Middle frontal gyrus (tissue), 1 donor: ENCODE measurements around the gene MGRN1.

ENCODE experiments used
- DNase-seq: peaks from one replicate; pipeline ENCODE4 v3.0.0-alpha.2; 2015; ENCODE audit warnings: low spot score; ENCODE audit errors: extremely low spot score

The MGRN1 gene

DNA sequence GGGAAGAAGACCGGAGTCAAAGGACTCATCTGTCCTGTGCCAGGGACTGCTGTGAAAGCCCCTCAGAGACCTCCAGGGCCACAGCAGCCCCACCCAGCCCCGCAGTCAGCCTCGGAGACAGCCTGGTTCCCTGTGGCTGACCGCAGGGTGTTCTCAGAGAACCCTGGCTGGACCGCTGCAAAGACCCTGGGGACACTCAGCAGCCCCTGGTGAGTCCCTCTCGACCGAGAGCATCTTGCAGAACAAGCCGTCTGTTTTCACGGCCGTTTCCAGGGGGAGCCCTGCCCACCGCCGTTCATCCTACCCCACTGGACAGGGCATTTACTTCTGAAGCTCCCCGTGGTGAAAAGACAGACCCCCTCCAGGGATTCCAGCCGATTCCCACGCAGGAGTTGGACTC lies 20.2 kb upstream of the MGRN1 start:
- no peak for DNase-seq

DNA sequence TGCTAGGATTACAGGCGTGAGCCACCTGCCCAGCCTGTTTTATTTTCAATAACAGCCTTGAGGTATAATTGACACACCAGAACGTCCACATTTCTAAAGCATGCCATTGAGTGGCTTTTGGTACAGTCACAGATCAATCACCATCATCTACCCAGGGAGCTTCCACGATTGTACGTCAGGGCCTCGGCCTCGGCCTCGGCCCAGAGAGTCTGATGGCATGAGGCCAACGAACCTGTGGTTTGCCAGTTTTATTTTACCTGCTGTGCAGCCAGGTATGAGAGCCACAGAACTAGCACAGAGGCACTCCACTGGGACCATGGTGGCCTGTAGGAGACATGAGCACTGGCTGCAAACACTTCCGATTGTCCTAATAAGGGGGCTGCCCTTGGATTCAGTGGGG lies 18.3 kb upstream of the MGRN1 start:
- DNase-seq: no peak

DNA sequence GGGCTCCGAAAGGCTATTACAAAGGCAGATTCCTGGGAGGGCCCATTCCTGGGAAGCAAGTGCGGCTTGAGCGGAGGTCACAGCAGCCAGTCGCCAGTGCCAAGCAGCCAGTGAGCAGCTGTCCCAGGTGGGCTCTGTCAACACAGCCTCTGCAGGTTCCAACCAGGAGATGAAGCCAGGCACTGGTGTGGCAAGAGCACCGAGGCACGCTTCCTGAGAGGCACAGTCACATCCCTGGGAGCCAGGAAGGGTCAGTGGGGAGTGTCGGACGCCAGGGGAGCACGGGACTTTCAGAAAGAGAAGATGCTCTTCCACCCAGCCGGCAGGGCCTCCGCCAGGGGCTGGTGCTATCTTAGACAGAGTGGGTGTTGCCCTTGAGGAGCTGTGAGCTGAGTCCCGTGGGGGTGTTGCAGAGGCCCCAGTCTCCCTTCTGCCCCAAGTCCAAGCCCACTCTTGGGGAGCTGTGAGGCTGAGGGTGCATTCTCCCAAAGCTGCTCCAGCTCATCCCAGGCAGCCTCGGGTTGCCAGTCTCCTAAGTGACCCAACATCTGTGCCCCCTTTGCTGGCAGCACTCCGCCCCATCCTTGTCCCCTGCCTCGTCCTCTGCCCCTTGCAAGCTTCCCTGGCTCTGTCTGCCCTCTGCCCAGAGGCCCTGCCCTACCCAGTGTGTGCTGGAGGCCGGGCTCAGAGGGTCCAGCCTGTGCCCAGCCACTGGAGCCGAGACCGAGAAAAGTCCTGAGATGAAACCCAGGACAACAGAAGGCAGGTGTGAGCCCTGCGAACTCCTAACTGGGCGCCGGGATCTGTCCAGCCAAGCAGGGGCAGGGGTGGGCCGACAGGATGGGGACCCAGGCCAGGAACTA lies 16.6 kb upstream of the MGRN1 start:
- no peak for DNase-seq

DNA sequence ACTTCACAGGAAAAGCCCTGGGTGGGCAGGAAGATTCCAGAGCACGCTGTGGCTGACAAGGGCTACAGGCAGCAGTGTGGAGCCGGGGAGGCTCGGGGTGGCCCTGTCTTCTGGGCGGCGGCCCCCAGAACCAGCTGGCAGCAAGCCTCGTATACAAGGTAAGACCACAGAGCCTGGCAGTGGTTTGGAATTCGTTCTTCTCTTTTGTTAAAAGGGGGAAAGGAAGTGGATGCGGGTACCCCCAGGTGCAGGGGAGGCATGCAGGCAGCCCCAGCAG lies 16.0 kb upstream of the MGRN1 start:
- DNase-seq: no peak

DNA sequence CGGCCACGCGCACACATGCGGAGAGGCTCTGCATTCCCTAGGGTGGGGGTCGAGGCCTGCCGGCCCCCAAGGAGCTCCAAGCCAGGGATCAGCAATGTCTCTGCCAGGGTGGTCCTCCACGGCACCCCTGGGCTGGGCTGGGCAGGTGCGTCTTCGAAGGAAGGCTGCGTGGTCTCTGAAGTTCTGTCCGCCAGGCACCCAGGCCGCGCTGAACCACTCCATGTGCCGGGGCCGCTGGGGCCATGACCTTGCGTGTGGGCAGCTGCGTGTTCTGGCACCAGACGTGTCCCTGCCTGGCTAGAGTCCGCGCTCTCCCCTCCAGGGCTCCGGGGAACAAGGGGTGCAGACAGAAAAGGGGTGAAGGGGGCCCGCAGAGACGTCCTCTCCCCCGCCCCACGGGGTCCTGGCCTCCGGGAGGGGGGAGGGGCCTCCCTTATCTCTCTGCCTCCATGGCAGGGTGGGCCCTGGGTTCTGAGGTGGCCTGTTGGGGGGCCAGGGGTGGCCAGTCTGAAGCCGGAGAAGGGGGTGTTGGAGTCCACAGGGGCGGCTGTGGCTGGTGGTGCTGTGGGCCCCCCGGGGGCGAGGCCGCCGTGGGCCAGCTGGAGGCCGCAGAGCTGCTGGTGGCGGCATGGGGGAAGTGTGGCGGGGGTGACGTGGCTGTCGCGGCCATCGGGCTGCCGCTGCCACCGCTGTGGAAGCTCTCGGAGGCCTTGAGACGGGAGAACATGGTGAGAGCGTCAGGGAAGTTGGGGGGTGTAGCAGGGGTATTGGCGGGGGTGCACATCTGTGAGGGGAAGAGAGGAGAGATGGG lies 15.2 kb upstream of the MGRN1 start:
- no peak for DNase-seq

DNA sequence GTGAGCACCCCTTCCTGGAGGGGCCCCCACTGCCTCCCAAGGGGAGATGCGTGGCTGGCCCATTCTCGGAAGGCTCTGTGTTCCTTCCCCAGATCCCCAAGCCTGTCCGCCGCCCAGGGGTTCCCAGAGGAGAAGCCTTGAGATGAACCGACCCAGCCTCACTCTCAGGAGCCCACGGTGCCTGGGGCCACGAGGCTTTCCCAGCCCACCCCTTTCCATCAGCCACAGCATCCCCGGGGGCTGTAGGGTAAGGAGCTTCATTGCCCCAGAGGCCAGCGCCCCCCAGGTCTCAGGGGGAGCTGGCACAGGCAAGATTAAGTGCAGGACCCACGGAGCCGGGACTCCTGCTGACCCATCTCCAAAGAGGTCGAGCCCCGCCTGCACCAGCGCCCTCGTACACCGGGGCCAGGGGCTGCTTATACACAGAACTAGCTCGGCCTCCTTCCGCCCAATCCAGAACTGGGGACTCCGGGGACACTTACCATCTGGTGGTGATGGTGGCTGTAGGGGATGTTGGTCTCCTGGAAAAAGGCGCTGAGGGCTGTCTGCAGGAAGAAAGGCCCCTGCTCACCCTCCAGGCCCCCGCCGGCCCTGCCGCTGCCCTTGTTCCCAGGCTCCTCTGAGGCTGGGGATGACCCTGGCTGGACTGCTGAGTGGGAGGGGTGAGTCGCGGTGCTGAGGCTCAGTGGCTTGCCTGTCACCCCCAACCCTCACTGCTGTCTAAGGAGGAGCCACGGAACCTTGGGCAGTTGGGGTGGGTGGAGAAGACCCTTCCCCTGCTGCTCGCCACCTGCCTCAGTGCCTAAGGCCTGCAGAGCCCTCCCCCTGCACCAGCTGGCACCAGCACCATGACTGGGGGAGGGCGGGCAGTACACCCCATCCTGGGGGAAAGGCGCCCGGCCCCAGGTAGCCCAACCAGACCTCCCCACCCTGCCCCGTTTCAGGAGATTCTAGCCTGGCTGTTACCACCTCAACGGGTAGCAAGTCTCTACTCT lies 14.3 kb upstream of the MGRN1 start:
- no peak for DNase-seq

DNA sequence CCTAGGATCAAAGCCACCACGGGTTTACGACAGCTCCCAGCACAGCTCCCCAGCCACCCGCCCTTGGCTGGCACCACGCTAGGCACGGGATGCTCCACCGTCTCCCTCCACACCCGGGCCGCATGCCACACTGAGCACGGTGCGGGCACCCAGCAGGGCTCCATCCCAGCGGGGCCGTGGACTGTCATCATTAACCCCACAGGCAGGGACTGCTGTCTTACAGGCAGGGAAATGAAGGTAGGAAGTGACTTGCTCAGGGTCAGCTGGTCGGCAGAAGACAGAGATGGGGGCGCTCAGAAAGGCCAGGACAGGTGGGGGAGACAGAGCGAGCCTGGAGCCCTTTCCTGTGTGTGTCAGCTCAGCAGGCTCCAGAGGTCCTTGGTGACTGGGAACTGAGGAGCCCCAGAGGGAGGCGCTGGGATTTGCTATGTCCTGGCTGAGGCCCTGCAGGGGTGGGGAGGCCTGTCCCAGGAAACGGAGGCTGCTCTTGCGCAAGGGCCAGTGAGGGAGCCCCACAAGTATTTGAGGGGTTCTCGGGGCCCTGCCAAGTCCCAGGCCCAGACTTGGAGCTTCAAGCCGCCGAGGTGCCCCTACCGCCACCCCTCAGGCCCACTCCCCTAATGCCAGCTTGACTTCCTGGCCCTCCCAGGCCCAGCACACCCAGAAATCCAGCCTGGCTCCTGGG lies 13.1 kb upstream of the MGRN1 start:
- DNase-seq: no peak

DNA sequence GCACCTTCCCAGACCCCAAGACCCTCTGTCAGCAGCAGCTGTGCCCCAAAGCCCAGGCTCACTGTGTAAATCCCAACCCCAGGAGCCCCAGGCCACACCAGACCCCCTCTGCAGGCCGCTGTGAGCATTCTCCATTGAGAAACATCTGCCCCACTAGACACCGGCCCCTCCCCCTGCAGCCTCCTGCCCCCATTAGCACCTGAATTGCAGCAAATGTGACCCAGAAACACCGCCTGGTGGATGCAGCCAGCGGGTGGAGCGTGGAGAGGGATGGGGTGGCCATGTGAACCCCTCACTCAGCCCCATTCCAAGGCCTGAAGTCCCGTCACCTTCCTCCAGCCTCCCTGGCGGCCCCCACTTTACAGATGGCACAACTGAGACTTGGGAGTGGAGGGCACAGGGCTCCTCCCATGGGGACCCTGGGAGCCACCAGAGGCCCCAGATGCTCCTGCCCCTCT lies 12.1 kb upstream of the MGRN1 start:
- no peak for DNase-seq

DNA sequence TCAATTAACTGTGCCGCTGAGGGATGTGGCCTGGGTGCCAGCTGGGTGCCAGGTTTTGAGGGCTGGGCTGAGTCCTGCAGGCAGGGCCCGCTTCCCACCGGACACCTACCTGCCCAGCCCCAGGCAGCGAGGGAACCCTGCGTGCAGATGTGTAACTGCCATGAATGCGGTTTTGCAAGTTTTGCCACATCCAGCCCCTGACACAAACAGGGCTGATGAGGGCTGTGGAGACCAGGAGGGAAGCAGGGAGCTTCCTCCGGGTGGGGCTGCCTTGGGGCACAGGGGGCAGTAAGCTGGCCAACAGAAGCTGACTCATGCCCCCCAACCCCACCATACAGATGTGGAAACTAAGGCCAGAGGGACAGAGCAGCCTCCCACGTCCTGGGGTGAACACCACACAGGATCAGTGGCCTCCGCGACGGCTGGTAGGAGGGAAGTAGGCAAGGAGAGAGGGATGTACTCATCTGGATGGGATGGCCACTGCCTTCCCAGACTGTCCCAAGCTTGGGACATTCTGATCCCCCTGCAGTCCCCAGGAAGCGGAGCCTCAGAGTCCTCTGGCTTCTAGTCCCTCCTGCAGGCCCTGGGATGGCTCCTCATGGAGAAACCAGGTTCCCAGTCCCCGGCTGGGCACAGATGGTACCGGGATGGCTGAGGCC lies 11.5 kb upstream of the MGRN1 start:
- no peak for DNase-seq

DNA sequence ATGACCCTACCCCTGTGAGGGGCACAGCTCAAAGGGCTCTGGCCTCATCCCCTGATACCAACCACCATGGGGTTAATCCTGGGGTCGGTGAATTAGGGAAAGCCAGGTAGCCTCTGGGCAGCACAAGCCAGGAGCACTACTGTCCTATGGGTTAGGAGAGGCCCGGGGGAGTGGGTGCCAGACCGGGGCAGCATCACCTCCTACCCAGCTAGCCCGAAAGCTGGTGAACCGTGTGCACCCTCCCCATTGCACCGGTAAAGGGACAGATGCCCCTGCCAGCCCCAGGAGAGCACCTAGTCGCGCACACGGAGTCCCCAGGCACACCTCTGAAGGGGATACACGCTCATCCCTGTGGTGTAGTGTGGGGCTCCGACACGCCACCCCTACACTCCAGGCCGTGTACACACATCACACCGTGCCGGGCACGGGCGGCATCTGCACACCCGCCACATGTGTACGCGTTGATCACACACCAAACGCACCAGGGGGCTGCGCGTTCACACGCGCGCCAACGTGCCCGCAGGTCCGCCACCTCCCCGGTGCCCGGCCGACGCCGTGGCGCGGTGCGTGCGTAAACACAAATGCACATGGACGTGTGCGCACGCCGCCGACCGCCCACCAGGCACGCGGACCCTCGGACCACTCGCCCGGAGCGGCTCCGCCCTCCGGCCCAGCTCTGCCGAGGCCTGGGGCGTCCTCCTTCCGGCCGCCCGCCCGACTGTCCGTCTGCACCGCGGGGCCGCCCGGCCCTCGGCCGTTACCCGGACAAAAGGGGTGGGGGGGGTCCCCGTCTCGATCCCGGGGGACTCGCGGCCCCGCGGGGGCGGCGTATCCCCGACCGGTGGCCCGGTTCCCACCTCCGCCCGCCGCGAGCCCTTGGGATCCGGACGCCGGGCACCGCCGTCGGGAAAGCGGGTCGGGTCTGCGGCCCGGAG lies 10.7 kb upstream of the MGRN1 start:
- no peak for DNase-seq

DNA sequence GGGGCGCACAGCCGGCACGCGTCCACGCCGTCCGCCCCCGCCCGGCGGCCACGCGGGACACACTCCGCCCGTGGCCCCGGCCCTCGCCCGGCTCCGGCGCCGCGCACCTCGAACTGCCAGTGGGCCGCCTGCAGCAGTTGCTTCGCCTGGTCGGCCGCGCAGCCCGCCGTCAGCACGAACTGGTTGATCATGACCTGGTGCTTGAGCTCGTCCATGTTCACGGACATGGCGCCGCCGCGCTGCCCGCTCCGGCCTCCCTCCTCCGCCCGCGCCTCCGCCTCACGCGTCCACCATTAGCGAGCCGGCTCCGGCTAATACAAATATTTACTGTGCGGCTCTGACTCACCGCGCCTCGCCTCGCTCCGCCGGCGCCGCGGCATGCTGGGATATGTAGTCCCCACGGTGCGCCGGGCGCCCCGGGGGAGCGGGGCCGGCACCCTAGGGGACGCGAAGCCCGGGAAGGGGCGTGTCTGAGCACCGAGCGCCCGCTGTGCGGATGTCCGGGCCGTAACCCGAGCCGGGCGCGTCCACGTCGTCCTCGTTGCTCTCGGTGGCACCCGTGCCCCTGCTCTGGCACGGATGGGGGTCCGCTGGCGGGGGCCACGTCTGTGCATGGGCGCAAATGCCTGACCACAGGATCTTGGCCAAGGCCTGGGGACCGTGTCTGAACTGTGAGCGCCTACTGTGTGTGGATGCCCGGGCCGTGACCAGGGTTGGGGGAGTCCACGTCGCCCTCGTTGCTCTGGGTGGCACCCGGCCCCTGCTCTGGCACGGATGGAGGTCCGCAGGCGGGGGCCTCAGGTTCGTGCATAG lies 9.8 kb upstream of the MGRN1 start, which contains the start of gene UBALD1:
Gene UBALD1 (minus strand): TSS at position 318 of the 813 bp plus-strand sequence. CDS start 91 bp downstream, at position 227.
- peak; percentile 78 for DNase-seq

DNA sequence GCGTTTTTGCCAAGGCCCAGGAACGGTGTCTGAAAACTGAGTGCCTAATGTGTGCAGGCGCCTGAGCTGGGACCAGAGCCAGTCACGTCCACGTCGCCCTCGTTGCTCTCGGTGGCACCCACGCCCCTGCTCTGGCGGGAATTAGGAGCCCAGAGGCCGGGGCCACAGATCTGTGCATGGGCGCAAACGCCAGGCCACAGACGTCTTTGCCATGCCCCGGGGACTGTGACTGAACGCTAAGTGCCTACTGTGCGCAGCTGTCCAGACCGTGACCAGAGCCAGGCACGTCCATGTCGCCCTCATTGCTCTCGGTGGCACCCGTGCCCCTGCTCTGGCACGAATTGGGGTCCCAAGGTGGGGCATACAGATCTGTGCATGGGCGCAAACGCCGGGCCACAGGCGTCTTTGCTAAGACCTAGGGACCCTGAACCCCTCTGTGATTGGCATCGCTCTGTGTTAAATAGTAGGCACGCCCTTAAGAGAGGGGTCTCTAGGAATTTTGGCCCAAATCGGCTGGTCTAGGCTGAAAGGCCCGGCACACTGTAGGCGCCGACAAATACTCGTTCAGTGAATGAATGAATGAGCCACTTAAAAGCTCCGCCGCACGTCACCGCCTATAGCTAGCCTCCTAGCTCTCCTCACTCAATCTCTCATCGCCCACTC lies 9.1 kb upstream of the MGRN1 start:
- DNase-seq: no peak

DNA sequence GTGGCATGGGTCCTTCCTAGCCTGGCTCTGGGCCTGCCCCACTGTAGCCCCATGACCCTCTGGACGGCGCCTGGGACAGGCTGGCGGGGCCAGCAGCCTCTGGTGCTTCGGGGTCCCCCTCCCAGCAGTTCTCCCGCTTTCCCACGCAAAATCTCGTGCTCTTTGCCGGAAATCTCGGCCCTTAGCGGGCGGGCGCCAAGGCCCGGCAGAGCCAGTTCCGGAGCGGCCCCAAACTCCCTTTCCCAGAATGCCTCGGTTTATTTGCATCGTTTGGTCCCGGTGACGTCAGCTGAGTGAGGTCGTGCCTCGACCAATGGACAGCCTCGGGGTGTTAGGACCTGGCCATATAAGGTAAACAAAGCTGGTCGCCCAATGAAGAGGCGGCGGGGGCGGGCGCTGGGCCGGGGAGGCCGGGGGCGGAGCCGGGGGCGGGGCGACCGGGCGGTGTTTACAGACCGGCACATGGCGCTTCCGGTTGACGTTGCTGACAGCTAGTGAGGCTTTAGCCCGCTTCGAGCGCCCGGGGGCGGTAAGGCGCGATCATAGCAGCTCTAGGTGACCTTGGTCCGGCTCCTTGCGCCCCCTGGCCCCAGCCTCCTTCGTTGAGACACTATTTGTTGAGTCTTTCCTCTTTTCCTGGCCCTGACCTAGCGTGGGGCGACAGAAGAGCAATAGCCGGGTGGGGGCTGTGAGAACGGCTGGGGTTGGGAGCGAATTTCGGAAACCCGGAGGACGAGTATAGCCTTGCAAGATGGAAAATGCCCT lies 8.4 kb upstream of the MGRN1 start:
- peak; percentile 100 for DNase-seq

DNA sequence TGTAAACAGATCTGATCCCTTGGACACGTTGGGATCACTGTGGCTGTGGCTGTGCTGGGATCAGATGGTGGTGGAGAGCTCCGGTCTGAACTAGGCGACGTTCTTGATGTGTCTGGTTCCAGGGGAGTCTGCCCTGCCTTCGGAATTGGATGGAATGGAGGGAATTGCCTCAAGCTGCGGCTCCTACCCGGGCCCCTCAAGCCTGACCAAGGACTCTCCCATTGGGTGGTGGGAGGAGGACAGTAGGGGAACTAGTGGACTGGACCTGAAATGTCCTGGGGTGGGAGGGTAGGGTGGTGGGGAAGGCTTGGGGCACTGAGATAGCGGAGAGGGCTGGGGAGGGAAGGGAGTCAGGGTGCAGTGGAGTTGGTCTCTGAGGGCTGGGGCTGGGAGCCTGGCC lies 6.7 kb upstream of the MGRN1 start:
- DNase-seq: no peak

DNA sequence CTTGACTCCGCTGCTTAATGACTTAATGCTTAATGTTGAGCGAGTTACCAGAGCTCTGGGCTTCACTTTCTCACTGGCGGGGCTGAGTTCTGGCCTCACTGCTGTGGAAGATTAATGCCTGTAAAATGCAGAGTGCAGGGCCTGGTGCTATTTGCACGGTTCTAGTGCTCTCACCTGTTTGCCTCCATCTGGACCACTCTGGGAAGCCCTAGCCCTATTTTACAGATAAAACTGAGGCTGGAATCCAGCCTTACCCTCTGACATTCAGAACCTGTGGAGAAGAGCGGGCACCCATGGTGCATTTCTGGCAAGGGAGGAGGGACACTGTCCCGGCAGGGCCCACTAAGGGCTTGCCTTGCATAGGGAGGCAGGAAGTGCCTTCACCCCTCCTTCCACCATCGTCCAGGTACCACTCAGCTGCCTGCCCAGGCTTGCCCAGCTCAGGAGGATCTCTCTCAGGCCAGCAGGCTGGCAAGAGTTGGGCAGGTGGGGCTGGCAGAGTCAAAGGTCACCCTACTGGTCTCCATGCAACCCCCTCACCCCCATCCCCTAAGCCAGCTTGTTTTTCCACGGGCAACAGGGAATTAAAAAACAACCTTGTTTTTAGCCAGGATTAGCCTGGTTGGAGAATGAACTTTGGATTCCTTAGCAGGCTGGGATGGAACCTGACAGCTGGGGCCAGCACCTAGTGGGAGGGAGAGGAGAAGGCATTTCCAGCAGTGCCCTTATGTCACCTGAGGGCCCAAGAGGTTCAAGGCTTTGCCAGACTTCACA lies 5.8 kb upstream of the MGRN1 start:
- no peak for DNase-seq

DNA sequence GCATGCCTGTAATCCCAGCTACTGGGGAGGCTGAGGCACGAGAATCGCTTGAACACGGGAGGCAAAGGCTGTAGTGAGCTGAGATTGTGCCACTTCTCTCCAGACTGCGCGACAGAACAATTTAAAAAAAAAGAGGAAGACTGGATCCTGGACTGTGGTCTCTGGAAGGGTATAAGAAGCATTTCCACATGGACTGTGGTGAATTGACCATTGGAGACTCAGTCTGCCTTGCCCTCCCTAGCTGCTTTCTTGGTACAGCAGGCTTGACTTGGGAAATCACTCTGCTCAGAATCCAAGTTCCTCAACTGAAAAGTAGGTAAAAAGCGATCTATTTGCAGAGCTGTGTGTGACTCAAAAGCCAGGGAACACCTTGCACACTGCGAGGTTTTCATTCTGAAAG lies 1.0 kb upstream of the MGRN1 start:
- DNase-seq: no peak
